NCI-H2081 (cell line): ENCODE measurements around the gene DHRS7C.
A peak's percentile ranks its signal among the peaks of the same experiment; 100 is the strongest.

Source experiments
- DNase-seq, 2 experiments: peaks; one replicate each; lab custom pipeline; 2025; lab: John Stamatoyannopoulos, UW

The DHRS7C gene

GRCh38 chr17:9766970-9767369, 24.4 kb downstream of the DHRS7C start:
- DNase-seq: no peak

GRCh38 chr17:9765322-9765721, 26.1 kb downstream of the DHRS7C start:
- DNase-seq: no peak

GRCh38 chr17:9763643-9764042, 27.7 kb downstream of the DHRS7C start:
- no peak for DNase-seq

GRCh38 chr17:9760266-9760665, 31.1 kb downstream of the DHRS7C start:
- DNase-seq: no peak

GRCh38 chr17:9755083-9755482, 36.3 kb downstream of the DHRS7C start:
- DNase-seq: no peak

GRCh38 chr17:9750524-9750923, 40.9 kb downstream of the DHRS7C start:
- DNase-seq: no peak

- DNase-seq: no peak
These were observed 61.5 kb downstream of the DHRS7C start for GRCh38 chr17:9729735-9730420.

- peak; percentile 11 to 12 for DNase-seq
These were observed 62.2 kb downstream of the DHRS7C start for GRCh38 chr17:9729034-9729650.

GRCh38 chr17:9728564-9728963, 62.8 kb downstream of the DHRS7C start:
- no peak for DNase-seq

- DNase-seq: no peak
These were observed 63.4 kb downstream of the DHRS7C start for GRCh38 chr17:9728005-9728404.

- DNase-seq: no peak
These were observed 65.1 kb downstream of the DHRS7C start for GRCh38 chr17:9726291-9726690.

GRCh38 chr17:9725575-9725974, 65.8 kb downstream of the DHRS7C start:
- DNase-seq: peak in 1 of 2 experiments; percentile 28
